GM12872 (cell line): ENCODE measurements around the gene DAND5.
A peak's percentile ranks its signal among the peaks of the same experiment; 100 is the strongest.

ENCODE experiments used
- TF ChIP-seq, protein P1 (sequence below): IDR thresholded peaks from 3 replicates; pipeline ENCODE4 v1.5.1; 2011; ENCODE audit warnings: low read depth, mild to moderate bottlenecking, low read length, moderate library complexity; ENCODE audit not compliant: insufficient read depth

Gene DAND5

DNA sequence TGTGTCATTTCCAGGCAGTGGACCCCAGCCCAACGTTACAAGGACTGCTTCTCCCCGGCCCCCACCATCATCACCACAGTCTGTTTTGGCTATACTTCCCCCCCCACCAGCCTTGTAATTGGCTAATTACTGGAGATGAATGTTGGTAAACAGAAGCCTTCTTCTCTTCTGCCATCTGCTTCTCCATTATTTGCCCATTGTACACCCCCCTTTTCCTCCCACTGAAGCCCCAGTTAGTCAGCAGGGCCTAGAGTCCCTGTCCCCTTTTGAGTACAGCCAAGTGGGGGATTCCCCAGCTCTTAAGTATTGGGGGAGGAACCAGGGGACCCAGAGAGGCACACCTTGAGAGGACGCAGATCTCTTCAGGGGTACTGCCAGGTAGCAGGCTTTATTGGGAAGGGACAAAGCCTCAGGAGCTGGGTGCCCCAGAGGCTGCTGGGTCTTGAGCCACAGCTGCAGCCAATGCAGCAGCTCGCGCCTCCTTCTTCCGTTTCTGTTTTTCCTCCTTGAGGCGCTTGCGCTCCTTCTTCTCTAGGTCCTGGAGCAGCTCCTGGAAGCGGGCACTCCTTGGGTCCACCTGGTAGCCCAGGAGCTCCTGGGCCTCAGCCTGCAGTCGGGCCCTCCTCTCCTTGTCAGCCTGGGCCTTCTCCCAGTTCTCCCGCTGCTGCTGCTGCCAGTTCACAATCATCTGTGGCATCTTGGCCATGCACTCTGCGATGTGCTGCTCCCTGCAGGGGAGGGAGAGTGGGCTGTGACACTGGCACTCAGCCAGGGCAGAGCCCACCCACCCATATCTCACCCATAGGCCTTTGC lies 15.4 kb upstream of the DAND5 start:
- TF ChIP-seq, protein P1, sequence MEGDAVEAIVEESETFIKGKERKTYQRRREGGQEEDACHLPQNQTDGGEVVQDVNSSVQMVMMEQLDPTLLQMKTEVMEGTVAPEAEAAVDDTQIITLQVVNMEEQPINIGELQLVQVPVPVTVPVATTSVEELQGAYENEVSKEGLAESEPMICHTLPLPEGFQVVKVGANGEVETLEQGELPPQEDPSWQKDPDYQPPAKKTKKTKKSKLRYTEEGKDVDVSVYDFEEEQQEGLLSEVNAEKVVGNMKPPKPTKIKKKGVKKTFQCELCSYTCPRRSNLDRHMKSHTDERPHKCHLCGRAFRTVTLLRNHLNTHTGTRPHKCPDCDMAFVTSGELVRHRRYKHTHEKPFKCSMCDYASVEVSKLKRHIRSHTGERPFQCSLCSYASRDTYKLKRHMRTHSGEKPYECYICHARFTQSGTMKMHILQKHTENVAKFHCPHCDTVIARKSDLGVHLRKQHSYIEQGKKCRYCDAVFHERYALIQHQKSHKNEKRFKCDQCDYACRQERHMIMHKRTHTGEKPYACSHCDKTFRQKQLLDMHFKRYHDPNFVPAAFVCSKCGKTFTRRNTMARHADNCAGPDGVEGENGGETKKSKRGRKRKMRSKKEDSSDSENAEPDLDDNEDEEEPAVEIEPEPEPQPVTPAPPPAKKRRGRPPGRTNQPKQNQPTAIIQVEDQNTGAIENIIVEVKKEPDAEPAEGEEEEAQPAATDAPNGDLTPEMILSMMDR, result no peak

DNA sequence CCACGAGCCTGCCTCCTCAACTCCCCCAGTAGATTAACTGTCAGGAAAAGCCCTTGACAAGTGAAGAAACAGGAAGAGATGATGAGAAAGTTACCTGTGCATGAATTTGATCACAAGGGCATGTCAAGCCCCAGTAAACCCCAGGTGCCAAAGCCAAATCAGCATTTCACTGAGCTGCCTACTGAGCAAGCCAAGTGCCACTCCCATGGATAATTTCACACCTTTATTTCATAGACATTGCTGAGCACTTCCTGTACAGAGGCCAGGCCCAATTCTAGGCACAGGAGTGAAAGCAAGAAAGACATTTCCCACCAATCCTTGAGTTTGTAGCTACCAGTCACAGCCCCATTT lies 14.8 kb upstream of the DAND5 start:
- TF ChIP-seq, protein P1, result no peak

DNA sequence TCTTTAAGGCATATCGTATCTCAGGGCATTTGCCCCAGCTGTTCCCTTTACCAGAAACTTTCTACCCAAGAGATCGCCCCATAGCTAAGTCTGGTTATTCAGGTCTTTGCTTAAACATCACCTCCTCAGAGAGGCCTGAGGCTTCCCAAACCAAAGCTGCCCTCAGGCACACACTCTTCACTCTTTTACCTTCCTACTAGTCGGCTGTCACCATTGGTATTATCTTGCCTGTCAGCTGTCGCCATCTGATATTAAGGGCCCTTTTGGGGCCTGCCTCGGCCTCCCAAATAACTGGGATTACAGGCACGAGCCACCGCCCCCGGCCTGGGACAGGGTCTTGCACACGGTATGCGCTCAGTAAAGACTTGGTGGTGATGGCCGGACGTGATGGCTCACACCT lies 13.4 kb upstream of the DAND5 start:
- TF ChIP-seq, protein P1, result no peak

DNA sequence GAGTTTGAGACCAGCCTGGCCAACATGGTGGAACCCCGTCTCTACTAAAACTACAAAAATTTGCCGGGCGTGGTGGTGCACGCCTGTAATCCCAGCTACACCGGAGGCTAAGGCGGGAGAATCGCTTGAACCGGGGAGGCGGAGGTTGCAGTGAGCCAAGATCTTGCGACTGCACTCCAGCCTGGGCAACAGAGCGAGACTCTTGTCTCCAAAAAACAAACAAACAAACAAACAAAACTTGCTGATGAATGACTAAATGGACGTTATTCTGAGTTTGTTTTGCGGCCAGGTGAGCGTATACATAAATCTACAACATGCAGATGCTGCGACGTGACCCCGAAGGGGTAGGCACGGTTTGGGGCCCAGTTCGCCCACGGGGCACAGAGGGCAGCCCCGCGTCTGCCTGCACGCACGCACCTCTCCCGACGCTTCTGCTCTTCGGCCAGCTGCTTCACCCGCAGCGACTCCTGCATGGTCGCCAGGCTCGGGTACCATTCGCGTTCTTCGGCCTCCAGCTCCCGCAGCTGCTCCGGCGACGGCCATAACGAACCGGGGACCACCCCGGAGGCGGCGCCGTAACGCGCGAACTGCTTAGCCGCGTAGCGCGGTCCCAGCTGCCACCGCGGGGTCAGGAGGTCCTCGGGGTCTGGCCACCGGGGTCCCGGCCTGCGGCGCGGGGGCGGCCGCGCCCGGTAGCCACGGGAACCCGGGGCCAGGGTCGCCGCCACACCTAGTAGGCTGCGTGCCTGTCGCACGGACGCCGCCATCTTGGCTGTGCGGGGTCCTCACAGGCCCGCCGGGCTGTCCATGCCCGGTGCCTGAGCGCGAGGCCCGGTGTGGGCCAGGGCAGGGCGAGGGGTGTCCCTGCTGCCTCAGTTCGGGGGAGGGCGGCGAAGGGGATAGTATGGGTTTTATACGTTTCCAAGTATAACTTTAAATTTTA lies 12.7 kb upstream of the DAND5 start, which contains the start of gene GADD45GIP1:
Gene GADD45GIP1, minus strand, starts transcription at position 778 of the 943 bp plus-strand sequence. Its CDS starts 11 bp downstream, at position 767.
- TF ChIP-seq, protein P1, result no peak

DNA sequence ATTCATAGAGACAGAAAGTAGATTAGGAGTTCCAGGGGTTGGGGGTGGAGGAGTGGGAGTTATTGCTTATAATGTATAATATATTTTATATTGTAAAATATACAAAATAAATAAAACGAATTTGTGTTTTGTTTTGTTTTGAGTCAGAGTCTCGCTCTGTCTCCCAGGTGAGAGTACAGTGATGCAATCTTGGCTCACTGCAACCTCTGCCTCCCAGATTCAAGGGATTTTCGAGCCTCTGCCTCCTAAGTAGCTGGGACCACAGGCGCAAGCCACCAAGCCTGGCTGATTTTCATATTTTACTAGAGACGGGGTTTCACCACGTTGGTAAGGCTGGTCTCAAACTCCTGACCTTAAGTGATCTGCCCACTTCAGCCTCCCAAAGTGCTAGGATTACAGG lies 9.9 kb upstream of the DAND5 start:
- TF ChIP-seq, protein P1, result no peak

DNA sequence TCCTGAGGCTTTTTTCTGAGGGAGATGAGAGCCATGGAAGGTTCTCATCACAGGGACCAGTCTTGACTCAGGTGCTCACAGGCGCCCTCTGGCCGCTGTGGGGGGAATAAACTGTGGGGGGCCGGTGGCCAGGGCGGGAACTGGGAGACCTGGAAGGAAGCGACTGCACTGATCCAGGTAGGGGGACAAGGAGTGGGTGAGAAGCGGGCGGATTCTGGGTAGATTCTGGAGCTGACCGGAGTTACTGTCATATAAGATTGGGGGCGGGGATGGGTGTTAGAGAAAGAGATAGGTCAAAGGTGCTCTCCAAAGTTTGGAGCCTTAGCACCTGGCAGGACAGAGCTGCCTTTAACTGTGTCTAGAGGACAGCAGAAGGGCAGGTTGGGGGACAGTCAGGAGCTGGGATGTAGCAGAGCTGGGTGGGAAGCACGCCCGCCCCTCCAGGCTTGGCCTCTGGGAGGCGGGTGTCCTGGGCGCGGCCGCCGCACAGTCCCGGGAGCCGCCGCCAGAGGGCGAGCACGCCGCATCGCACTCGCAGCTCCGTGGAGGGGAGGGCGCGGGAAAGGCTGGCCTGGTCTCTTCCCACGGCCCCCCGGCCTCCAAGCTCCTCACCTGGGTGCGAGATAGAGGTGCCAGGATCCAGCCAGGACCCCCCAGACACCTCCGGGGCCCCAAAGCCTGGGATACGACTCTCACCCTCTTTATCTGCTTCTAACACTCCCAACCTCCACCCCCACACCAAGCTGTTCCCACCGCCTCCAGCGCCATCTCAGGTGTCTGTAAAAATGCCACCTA lies 4.2 kb upstream of the DAND5 start:
- TF ChIP-seq, protein P1, result peak; percentile 93

DNA sequence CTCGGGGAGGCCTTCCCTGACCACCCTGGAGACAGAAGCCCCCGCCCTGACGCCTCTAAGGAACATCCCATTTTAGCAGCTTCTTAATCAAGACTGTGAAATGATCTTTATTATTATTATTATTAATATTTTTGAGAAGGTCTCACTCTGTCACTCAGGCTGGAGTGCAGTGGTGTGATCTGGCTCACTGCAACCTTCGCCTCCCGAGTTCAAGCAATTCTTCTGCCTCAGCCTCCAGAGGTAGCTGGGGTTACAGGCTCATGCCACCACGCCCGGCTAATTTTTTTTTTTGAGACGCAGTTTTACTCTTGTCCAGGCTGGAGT lies 3.6 kb upstream of the DAND5 start:
- TF ChIP-seq, protein P1, result no peak
